ENCODE measurements around the gene COA5.
"Not testable (repeated sequence)": the region's sequence is repeated elsewhere in the genome, so short reads cannot be mapped to it uniquely, and the experiment has no call there.

Gene COA5

DNA sequence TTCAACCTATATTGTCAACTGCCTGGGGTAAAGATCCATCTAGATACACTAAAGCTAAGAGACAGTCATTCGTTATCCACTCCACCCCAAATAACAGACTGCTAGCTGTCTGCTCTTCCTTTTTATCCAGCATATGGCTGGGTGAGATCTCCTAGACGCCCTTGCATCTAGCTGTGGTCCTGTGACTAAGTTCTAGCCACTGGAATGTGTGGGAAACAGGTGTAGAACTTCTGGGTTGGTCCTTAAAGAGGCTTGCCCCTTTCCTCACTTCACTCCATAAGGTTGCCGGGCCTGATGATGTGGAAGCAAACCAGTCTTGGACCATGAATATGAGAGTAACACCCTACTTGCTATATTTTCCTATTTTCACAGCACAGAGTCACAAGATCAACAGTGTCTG lies 3.2 kb downstream of the COA5 start:
- DNase-seq, result no peak

DNA sequence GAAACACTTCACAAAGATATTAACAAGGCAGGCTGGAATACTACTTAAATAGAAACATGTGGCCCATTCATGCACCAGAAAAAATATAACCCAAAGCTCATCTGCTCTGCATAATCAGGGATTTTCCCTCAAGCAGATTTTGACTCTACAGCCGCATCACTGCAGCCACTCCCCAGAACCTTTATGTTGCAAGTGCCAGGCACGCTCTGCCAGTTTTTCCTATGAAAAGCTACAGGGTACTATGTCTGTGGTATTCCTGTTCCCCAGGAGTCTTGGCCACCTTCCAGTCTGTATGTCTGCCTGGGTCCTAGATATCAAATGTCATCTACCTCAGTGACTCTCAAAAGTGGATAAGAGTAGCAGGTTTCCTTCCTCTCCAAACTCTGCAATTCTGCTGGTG lies 3.8 kb downstream of the COA5 start:
- DNase-seq, result no peak

DNA sequence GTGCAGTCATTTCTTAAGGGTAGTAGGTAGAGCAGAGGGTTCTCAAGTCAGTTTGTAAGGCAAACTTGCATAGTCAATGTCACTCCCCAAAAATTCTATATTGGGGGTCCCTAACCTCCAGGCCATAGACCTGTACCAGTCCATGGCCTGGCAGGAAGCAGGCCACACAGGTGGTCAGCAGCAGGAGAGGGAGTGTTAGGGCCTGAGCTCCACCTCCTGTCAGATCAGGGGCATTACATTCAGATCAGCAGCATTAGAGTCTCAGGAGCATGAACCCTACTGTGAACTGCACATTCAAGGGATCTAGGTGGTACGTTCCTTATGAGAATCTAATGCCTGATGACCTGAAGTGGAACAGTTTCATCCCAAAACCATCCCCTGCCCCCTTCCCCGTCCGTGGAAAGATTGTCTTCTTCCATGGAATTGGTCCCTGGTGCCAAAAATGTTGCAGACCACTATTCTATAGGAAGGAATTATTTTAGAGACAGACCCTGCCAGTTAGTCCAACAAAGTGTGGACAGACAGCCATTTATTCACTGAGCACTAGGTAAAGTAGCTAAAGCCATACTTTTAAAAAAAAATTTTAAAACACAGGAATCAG lies 6.7 kb downstream of the COA5 start:
- no peak for DNase-seq

DNA sequence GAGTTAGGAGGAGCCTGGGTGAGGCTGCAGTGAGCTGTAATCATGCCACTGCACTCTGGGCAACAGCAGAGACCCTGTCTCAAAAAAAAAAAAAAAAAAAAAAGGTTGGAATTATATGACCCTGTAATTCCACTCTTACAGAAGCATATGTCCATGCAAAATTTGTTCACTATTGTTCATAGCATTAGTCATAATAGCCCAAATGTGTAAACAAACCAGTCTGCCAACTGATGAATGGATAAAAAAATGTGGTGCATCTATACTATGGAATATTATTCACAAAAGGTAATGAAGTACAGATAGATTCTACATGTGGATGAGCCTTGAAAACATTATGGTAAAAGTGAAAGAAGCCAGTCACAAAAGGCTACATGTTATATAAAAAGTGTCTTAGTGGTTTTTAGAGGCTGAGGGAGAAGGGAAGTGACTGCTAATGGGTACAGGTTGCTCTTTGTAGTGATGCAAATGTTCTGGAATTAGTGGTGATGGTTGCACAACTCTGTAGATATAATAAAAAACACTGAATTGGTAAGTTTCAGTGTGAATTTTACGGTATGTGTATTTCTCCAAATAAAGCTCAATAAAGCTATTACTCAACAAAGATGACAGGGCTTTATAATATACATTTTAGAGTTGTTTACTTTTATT lies 9.4 kb downstream of the COA5 start:
- DNase-seq, result no peak

DNA sequence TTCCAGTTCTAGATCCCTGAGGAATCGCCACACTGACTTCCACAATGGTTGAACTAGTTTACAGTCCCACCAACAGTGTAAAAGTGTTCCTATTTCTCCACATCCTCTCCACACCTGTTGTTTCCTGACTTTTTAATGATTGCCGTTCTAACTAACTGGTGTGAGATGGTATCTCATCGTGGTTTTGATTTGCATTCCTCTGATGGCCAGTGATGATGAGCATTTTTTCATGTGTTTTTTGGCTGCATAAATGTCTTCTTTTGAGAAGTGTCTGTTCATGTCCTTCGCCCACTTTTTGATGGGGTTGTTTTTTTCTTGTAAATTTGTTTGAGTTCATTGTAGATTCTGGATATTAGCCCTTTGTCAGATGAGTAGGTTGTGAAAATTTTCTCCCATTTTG lies 13.6 kb downstream of the COA5 start:
- not testable (repeated sequence) for DNase-seq

DNA sequence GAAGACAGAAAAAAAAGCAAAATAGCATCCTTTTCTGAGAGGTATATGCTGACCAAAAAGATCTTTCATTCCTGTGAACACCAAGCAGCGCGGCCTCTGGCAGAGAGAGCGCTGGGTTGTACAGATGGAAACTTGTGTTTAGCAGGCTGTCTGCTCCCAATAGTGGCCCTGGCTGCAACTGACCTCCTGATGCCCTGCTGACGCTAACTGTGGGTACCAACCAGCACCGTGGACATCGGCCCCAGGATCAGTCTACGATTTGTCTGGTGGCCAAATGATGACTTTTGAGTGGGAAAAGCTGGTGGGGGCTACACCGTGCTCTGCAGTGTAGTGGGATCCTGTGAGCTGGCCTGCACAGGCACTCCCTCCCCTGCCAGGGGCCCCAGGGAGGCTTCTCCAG lies 15.7 kb downstream of the COA5 start:
- DNase-seq, result no peak

DNA sequence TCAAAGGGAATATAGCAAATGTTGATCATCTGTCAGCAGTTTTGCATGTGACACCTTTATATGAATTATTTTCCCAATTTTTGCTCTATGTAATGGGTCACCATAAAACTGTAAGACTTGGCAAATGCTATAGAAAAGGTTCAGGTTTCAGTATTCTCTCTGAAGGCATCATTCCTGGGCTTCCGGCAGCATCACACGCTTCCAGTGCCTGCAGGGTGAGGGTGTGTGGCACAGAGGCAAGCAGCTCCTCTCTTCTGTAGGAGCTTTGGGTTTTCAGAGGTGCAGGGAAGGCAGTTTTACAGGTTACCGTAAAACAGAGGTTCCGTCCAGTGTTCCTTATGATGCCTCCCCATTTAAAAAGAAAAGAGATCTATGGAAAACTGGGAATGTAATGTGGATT lies 18.8 kb downstream of the COA5 start:
- no peak for DNase-seq

DNA sequence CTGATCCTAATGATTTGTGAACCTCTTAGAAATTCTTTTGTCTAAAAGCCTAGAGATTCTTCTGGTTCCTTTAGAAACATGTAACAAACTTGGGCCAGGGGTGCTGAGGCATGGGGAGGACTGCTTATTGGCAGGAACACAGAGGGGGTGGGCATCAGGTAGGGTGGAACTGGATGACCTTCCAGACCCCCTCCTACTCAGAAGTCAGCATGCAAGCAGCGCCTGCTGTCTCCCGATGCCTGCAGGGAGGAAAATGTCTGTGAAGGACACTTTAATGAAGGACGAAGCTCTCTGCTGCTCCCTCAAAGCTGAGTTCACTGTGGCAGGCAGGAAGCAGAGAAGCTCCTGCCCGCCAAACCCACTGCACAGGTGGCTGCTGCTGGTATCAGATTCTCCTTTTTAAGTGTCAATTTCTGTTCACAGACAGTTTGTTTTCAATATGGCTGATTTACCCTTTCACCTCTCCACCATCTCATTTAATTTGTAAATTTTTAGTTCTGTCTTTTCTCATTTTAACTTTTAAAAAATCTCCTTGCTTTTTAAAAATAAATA lies 19.4 kb downstream of the COA5 start:
- DNase-seq, result no peak

DNA sequence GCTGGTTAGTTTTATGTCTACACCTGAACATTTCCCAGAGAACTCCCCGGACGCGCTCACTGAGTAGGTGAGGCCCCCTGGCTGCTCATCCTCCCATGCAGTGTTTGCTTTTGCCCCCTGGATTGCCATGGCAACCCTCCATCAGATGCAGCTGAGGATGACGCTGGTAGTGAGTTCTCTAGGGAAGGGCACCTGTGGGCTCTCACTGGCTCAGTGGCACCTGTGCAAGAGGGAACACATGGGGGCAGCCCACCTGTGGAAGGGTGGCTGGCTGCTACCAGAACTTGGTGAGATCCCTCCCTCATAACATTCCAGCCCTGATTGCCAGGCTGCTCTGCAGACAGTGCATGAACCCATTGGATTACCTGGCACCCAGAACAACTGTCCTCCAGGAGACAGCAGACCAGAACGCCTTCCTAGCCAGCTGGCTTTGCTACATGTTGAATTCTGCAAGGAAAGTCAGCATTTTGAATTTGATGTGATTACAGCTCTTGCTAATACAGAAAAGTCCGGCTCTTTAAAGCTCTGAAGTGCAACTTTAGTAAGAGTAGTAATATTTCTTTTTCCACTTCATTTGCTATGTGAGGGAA lies 21.7 kb downstream of the COA5 start:
- no peak for DNase-seq

DNA sequence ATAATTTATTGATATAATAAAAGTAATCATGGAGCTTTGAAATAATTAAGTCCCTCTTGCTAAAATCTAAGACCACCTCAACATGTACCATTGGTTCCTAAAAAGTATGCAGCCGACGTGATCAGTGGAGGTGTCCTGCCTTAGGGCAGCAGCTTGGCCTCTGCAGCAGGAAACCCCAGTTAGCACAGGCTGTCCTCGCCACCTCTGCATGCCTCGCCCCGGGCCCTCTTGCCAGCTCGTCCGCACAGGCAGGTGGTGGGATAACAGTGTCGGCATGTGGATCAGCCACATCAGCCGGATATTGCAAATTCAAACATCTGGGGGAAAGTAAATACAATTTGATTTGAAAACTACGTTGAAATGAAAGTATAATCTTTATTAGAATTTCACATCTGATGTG lies 22.9 kb downstream of the COA5 start:
- no peak for DNase-seq

DNA sequence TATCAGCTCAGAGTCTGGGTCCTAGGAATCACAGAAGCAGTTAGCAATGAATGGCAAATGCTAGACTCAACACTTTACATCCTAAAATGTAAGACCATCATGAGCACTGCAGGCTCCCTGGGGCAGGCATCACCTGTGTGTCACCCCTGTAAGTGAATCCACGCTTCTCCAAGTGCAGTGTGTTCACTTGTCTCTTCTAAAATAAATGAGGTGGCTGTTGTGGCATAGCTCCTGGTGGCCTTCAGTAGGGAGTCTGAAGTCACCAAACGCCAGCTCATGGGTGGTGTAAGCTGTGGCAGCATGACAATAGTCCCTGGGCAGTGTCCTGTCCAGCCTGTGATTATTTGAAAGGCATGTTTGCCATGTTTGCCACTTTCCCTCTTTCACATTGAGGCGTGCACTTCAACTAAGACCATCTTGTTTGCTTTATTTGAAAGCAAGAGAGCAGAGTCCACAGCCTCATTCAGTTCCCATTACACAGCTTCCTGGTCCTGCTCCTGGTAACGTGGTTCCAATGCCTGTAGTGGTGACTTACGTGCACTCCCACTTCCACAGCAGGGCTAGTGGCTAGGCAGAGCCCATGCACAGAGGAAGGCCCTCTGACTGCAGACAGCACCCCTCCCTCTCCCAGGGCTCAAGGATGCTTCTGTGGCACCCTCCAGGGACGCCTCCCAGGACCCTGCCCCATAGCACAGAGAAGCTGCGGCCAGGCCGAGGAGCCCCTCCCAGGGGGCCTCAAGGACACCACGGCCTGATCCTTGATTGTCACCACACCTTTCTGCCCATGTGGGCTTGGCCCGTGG lies 24.3 kb downstream of the COA5 start:
- no peak for DNase-seq

DNA sequence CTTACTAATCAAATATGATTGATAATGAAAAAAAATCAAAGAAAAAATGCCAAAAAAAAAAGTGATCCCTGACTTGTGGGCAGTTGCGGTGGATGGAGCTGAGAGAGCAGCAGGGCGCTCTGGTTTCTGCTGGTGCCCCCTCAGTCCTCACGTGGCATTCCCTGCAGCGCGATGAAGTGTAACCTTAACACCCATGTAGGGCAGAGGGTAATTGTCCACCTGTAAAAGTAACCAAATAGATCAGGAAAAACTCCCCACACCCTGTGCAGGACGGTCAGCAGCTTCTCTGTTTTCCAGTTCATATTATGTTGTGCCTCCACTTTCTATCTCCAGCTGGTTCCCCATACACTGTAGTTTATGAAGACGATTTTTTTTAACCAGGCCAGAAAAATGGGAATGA lies 25.0 kb downstream of the COA5 start:
- no peak for DNase-seq

DNA sequence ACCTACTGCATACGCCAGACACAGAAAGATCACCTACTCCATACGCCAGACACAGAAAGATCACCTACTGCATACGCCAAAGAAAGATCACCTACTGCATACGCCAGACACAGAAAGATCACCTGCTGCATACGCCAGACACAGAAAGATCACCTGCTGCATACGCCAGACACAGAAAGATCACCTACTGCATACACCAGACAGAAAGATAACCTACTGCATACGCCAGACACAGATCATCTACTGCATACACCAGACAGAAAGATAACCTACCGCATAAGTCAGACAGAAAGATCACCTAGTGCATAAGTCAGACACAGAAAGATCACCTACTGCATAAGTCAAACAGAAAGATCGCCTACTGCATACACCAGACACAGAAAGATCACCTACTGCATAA lies 25.8 kb downstream of the COA5 start:
- no peak for DNase-seq

DNA sequence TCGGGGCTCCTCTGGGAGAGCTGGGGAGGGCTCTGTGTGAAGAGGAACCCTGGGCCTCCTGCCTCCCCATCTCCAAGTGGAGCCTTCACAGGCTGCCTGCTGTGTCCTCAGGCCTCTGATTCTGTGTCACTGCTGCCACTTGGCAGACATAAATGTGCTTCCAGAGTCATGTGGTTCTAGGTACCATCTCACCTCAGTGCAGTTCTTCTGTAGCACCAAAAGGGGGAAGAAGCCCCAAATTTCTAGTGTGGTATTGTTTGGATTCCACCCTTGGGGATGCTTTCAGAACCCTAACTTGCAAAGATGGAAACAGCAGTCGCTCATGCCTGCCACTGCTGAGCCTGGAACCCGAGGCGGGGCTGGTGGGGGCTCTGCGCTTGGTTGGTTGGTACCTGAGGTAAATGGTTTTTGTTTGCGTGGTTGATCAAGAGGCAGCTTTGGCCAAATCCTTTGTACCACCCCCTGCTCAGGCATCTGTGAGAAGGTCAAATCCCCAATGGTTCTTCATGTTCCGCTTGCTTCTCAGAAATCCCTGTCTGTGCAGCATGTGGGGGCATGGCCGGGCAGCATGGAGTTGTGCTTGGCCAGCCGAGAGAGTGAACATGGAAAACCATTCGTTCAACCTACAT lies 27.5 kb downstream of the COA5 start:
- DNase-seq, result no peak

DNA sequence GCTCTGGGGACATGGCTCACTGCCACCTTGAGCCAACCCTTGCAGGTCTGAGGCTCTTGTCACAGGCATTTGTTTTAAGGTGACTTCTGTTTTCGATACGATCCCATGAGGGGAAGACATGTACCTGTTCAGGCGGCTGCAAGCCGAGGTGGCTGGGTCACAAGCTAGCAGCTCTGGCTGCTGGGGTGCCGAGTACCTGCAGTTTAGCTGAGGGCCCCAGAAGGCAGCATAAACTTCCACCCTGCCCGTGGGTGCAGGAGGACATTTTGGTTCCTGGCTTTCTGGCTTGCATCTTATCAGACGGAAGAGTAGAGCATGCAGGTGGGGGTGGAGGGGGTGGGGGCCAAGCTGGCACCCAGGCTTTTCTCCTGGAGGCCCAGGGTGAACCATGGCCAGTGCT lies 28.4 kb downstream of the COA5 start:
- DNase-seq, result no peak

DNA sequence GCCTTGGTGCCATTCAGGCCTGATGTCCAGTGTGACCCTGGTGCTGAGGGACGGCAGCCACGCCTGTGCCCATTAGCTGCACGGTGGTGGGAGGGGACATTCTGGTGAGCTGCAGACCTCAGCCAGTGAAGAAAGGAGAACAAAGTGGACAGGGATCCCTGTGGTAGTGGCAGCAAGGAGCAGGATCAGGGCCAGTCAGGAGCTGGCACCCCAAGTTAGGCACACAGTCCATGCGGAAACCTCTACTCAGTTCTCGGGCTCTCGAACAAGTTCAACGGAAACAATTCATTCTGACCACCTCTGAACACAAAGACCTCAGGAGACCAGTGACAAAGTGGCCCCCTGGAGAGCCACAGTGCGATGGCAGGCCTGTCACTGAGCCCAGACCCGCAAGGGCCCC lies 30.1 kb downstream of the COA5 start:
- no peak for DNase-seq

DNA sequence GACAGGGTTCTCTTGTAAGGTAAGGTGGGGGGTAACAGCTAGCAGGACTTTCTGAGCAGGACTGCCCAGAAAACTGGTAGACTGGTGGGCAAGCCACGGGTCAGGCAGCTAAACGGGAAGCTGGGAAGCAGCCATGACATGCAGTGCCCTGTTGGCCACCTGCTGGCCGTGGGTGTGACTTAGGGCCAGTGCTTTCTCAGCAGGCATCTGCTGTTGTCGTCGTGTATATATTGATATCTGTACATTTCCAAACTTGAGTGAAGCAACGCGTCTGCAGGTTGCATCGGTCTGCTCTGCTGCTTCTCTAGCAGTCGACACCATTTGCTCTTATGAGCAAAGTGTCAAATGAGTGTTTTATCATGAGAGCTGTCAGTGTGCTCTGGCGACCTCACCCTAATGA lies 31.0 kb downstream of the COA5 start:
- DNase-seq, result no peak

DNA sequence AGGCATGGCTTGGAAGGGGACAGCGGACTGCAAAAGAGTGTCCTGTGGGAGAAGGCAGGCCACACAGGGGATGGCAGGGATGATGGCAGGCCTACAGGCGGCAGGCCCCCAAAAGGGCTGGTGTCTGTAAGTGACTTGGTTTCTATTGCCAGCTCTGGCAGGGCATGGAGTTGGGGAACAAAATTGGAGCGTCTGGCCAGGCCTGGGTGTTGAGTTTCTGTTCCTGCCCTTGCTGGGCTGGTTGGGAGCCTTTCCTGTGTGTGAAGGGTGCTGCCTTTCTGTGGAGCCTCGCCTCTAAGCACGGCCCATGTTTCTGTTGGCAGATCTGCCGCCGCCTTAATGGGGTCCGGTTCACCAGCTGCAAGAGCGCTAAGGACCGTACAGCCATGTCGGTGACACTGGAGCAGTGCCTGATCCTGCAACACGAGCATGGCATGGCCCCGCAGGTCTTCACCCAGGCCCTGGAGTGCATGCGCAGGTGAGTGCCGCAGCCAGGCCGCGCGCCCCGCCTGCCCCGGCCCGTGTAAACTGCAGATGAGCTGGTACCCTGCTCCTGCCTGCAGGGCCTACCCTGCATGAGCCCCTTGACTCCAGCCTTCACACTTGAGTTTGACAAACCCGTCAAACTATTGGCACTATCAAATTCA lies 31.5 kb downstream of the COA5 start:
- no peak for DNase-seq

DNA sequence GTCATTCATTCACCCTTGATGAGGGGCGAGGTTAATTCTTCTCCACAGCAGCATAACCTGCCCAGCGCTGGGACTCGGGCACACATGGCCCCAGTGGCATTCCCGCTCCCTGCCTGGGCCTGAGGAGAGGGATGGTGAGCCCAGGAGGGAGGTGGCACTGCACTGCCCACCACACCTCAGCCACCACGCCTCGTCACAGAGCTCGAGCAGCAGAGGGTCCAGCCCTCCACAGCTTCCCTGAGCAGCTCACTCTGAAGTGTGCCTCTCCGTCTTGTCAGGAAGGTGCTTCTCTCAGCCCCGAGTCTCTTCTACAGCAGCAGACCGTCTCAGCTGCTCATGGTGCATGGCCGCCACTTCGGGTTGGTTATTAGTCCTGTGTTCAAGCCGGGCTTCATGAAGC lies 34.9 kb downstream of the COA5 start:
- no peak for DNase-seq

DNA sequence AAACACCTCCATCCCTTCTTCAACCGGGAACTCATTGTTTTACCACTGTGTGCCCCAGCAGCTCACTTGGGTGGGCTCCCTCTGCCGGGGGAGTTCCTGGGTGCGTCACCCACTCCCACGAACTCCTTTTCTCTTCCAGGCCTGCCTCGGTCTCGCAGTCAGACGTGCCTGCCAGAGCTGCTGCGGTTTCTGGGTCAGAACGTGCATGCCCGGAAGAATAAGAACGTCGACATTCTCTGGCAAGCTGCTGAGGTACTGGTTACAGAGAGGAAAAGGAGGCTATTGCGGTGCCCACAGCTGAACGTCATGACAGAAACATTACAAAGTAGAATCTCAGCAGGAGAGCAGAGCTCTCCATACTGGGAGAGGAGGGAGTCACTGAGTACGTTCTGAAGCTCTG lies 35.6 kb downstream of the COA5 start:
- no peak for DNase-seq

DNA sequence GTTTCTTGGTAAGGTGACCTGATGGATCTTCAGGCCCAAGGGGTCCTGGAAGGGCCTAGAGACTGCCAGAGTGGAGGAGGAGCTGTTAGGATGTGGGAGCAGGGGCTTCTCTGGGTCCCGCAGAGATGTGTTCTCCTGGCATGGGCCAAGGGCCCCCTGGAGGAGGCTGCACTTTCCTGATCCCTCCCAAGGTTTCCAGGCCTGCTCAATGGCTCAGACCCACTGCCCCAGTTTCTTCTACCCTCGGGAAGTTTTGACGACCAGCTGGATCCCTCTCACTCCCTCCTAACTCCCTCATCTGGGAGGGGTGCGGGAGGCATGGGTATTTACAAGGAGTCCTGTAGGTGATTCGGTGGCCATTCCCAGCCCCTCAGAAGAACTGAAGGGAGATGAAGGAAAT lies 36.1 kb downstream of the COA5 start:
- DNase-seq, result no peak

DNA sequence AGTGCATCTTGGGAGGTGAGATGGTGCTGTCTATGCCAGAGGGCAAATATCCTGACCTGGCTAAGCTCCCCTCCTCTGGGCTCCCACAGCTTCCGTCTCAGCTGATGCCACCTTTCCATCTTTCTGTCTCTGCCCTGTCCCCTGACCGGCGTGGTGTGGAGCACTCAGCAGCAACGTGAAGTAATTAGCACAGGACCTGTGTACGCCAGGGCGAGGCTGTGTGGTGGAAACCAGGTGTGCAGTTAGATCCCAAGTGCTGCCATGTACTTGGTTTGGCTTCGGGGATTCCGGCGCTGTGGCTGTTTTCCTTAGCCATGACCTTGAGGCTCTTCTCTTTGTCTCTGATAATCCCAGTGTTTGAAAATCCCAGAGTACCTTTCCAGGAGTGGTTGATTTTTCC lies 36.5 kb downstream of the COA5 start:
- no peak for DNase-seq
